ENCODE results near the gene KDM6B.

- TF ChIP-seq CTCF (IDR thresholded peaks at IDR 0.05): no peak
- TF ChIP-seq POLR2A (IDR thresholded peaks at IDR 0.05): no peak
- TF ChIP-seq POLR2AphosphoS5 (IDR thresholded peaks at IDR 0.05): no peak
These were observed 14.1 kb downstream of the KDM6B start for GRCh38 chr17:7848131-7848579.
